HEK293 (cell line): ENCODE results near the gene GLTPD2.

Experiments used
- PRDM2 ChIP-seq: fragments of 450-650 bp; formaldehyde crosslinking; IDR thresholded peaks from 2 replicates; pipeline ENCODE4 v1.5.1; 2016; ENCODE audit warnings: missing biosample characterization, missing genetic modification characterization, borderline replicate concordance
- ZXDB ChIP-seq: fragments of 450-650 bp; formaldehyde crosslinking; IDR thresholded peaks from 2 replicates; pipeline ENCODE4 v1.5.1; 2016; ENCODE audit warnings: missing biosample characterization, missing genetic modification characterization
- TF ChIP-seq, protein P1 (sequence below): fragments of 450-650 bp; formaldehyde crosslinking; IDR thresholded peaks from 2 replicates; pipeline ENCODE4 v1.5.1; 2016; ENCODE audit warnings: missing biosample characterization, missing genetic modification characterization, low read depth

The GLTPD2 gene

DNA sequence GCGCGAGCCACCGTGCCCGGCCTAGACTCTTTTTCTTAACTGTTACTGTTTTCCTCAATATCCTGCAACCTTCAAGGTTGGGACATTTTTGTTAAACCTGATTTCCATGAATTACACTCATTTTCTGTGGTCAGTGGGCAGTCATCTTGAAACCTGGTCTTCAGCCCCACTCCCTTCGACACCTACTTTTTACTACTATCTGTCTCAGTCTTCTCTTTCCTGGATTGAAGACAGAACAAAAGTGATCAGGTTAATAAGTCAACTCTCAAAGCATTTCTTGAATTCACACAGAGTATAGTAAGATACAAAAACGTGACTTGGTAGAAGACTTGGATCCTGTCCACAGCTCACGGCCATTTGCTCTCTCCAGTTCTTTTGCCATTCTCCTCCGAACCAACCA is 50.5 kb downstream of the GLTPD2 start (continued):
- TF ChIP-seq, protein P1, sequence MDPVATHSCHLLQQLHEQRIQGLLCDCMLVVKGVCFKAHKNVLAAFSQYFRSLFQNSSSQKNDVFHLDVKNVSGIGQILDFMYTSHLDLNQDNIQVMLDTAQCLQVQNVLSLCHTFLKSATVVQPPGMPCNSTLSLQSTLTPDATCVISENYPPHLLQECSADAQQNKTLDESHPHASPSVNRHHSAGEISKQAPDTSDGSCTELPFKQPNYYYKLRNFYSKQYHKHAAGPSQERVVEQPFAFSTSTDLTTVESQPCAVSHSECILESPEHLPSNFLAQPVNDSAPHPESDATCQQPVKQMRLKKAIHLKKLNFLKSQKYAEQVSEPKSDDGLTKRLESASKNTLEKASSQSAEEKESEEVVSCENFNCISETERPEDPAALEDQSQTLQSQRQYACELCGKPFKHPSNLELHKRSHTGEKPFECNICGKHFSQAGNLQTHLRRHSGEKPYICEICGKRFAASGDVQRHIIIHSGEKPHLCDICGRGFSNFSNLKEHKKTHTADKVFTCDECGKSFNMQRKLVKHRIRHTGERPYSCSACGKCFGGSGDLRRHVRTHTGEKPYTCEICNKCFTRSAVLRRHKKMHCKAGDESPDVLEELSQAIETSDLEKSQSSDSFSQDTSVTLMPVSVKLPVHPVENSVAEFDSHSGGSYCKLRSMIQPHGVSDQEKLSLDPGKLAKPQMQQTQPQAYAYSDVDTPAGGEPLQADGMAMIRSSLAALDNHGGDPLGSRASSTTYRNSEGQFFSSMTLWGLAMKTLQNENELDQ (tag by site-specific recombination): no peak
- no peak for TF ChIP-seq PRDM2 (tag by site-specific recombination)
- TF ChIP-seq ZXDB (tag by site-specific recombination): no peak
